ENCODE results near the gene ADIPOQ.

DNA sequence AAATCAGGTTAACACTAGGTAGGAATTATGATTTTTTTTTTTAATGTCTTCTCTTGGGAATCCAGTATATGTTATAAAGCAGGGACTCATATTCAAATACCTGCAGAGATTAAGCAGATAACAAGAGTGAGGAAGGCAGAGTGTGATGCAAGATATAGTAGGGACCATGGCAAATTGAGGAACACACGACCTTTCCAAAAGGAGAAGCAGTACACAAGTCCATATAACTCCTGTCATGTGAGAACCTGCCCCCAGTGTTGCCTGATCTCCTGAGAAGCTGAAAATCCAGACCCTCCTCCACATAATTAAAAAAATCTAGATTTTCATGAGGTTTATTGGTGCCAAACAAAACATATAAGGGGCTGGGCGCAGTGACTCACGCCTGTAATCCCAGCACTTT lies 39.8 kb upstream of the ADIPOQ start:
- TF ChIP-seq CTCF (IDR thresholded peaks at IDR 0.05) (no peak), EZH2 (IDR thresholded peaks at IDR 0.05; ENCODE audit: borderline replicate concordance, insufficient read depth, low read depth, low read length, poor library complexity, severe bottlenecking) (no peak)

All from B cell (primary cell).